ENCODE data around the gene SERPINA1. TPM values are rescaled to one million over a fixed set of nuclear protein-coding genes. Genes with fewer than 3 reads are reported as not detected.

Gene SERPINA1
- total and polyA plus RNA-seq, 4 donors, result 3.5 to 29.8 (median 20.4) TPM

DNA sequence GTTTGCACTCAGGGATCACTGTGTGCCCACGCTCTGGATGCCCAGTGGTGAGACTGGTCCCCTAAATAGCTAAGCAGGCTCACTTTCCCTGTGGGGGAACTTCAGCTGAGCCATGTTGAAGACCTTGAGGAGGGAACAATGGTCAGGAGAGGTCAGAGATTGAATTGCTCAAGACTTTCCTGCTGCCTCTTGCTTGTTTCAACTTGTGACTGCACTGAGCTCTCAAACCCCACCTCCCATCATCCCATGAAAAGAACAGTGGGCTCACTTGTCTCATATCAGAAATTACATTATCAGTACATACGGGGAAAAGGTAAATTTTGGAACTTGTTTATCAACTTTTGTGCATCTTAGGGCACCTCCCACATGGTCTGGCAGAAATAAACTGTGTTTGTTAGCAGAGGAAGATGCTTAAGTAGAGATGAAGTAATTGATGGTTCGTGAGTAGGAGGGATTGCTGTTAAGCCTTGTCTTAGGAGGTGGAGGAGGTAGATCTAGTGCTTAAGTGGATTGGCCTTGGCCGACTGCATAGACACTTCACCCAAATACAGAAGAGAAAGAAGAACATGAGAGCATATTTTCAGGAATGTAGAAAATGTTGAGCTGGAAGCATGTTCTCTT, 15.0 kb upstream of the SERPINA1 start:
- Histone ChIP-seq H3K27me3 (ENCODE audit: control insufficient read depth in 1 of 2, insufficient read depth in 2 of 2, low read length in 1 of 2) (no peaks in the 10 kb centered on the region), H3K27ac (ENCODE audit: low read depth in 1 of 2, low read length in 2 of 2) (no peak overlapping the region), H3K4me3 (ENCODE audit: low read length in 2 of 2) (no peak overlapping the region), H3K4me1 (ENCODE audit: control insufficient read depth in 1 of 2, insufficient read depth in 2 of 2, low read length in 2 of 2) (no peaks in the 10 kb centered on the region), H3K9me3 (ENCODE audit: control insufficient read depth, low read length) (no peaks in the 10 kb centered on the region), H3K36me3 (ENCODE audit: control insufficient read depth in 1 of 2, insufficient read depth in 2 of 2, low read length in 1 of 2) (no peaks in the 10 kb centered on the region)
- DNase-seq (no peak), ATAC-seq (ENCODE audit: low FRiP score) (no peak)
- 78% methylated on average over 4 of the region's 4 CpGs for WGBS, 2 donors
- intact Hi-C loops (cut with DNase I), result no loop called here

DNA sequence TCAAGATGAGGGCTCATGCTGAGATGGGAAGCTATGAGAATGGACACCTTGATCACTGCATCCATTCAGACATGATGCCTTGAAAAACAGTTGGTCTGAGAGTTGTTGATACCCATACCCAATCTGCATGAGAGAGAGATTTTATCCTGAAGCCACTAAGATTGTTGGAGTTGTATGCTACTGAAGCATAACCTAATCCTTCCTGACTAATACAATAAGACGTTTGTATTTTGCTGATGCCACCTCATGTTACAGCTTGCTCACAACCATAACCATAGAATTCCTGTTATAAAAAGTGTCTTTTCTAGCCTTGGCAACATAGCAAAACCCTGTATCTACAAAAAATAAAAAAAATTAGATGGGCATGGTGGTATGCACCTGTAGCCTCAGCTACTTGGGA, 12.7 kb upstream of the SERPINA1 start:
- intact Hi-C loops (cut with DNase I), result no loop called here
- DNase-seq, result no peak
- H3K9me3 ChIP-seq (ENCODE audit: control insufficient read depth, low read length), result no peaks in the 10 kb centered on the region
- H3K4me1 ChIP-seq (ENCODE audit: control insufficient read depth in 1 of 2, insufficient read depth in 2 of 2, low read length in 2 of 2), result no peaks in the 10 kb centered on the region
- no peak overlapping the region for H3K27ac ChIP-seq (ENCODE audit: low read depth in 1 of 2, low read length in 2 of 2)
- no peaks in the 10 kb centered on the region for H3K27me3 ChIP-seq (ENCODE audit: control insufficient read depth in 1 of 2, insufficient read depth in 2 of 2, low read length in 1 of 2)
- ATAC-seq (ENCODE audit: low FRiP score), result no peak
- H3K36me3 ChIP-seq (ENCODE audit: control insufficient read depth in 1 of 2, insufficient read depth in 2 of 2, low read length in 1 of 2), result no peaks in the 10 kb centered on the region
- no peak overlapping the region for H3K4me3 ChIP-seq (ENCODE audit: low read length in 2 of 2)
- 67 to 70% methylated on average over 1 of the region's 1 CpG for WGBS, 2 donors

DNA sequence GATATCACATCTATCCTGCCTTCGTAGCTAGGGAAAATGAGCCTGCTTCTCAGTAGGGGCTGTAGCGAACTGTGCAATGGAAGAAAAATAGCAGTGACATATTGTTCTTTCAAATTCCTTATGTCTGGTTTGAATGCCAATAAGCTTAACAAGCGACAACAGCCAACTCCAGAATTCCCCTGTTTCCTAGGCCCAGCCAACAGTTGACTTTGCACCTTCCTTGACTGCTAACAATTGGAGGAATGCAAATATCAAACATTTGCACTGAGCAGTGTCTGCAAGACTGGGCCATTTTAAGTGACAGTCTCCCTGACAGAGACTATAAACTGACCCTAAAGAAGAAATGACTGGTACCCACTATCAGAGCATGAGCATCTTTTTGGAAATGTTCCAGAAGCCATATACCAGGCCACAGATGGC, 12.0 kb upstream of the SERPINA1 start:
- intact Hi-C loops (cut with DNase I), result no loop called here
- Histone ChIP-seq H3K27me3 (ENCODE audit: control insufficient read depth in 1 of 2, insufficient read depth in 2 of 2, low read length in 1 of 2) (no peaks in the 10 kb centered on the region), H3K4me3 (ENCODE audit: low read length in 2 of 2) (no peak overlapping the region), H3K36me3 (ENCODE audit: control insufficient read depth in 1 of 2, insufficient read depth in 2 of 2, low read length in 1 of 2) (no peaks in the 10 kb centered on the region), H3K4me1 (ENCODE audit: control insufficient read depth in 1 of 2, insufficient read depth in 2 of 2, low read length in 2 of 2) (no peaks in the 10 kb centered on the region), H3K9me3 (ENCODE audit: control insufficient read depth, low read length) (no peaks in the 10 kb centered on the region), H3K27ac (ENCODE audit: low read depth in 1 of 2, low read length in 2 of 2) (no peak overlapping the region)
- ATAC-seq (ENCODE audit: low FRiP score) (no peak), DNase-seq (no peak)
- 2 to 9% methylated on average over 3 of the region's 3 CpGs for WGBS, 2 donors

DNA sequence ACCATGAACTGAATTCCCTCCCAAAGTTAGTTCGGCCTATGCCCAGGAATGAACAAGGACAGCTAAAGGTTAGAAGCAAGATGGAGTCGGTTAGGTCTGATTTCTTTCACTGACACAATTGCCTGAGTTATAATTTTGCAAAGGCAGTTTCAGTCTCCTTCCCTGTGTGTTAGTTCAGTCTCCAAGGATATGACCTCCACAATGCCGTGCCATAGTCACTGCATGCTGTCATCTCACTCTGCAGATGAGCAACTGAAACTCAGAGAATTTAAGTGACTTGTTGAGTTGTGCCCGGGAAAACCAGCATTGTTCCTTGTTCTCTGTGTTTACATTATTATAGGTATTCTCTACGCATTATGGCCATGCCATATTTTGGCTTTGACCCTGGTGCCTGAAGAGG, 10.1 kb upstream of the SERPINA1 start:
- DNase-seq (no peak), ATAC-seq (ENCODE audit: low FRiP score) (no peak)
- 94 to 96% methylated on average over 5 of the region's 5 CpGs for WGBS, 2 donors
- Histone ChIP-seq H3K27me3 (ENCODE audit: control insufficient read depth in 1 of 2, insufficient read depth in 2 of 2, low read length in 1 of 2) (no peaks in the 10 kb centered on the region), H3K4me1 (ENCODE audit: control insufficient read depth in 1 of 2, insufficient read depth in 2 of 2, low read length in 2 of 2) (no peaks in the 10 kb centered on the region), H3K4me3 (ENCODE audit: low read length in 2 of 2) (no peak overlapping the region), H3K36me3 (ENCODE audit: control insufficient read depth in 1 of 2, insufficient read depth in 2 of 2, low read length in 1 of 2) (no peaks in the 10 kb centered on the region), H3K27ac (ENCODE audit: low read depth in 1 of 2, low read length in 2 of 2) (no peak overlapping the region), H3K9me3 (ENCODE audit: control insufficient read depth, low read length) (no peaks in the 10 kb centered on the region)
- intact Hi-C loops (cut with DNase I), result no loop called here

DNA sequence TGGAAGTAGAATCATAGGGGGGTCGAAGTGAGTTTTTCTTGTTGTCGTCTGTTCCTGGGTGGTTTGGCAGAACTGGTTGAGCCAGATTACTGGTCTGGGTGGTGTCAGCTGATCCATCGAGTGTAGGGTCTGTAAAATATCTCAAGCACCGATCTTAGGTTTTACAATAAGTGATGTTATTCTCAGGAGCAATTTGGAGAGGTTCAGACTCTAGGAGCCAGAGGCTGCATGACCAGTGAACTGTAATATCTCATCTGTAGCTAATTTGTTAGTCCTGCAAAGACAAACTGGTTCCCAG, 9.7 kb upstream of the SERPINA1 start:
- WGBS, 2 donors, result 75 to 81% methylated on average over 4 of the region's 4 CpGs
- ATAC-seq (ENCODE audit: low FRiP score), result no peak
- H3K27me3 ChIP-seq (ENCODE audit: control insufficient read depth in 1 of 2, insufficient read depth in 2 of 2, low read length in 1 of 2), result no peaks in the 10 kb centered on the region

DNA sequence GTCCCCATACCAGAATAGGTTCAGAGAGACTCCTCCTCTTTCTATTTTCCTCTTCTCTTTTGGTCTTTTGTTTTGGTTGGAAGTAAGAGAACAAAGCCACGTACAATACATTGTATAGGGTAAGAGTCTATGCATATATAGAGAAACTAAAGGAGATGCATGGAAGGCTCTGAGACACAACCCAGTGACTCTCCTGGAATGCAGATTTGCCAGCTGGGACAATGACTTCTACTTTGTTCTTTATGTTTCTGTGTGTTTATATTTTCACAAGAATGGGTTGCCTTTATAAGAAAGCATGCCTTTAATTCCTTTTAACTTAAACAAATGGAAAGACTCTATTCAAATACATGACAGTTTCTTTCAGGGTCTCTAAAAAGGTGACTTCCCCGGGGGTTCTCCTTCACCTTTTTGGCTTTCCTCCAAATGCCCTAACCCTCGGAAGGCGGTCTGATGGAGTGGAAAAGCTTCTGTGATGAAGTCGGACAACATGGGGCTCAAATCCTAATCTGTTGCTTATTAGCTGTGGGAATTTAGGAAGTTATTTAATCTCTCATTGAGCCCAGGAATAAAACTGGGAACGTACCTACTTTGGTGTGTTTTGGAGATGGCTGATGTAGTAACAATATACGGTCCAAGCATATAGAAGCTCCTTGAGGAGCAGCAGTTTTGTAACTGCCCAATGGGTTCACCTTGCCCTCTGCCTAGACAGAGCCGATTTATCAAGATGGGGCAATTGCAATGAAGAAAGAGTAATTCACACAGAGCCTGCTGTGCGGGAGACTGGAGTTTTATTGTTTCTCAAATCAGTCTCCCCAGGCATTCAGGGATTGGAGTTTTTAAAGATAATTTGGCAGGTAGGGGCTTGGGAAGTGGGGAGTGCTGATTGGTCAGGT, 9.1 kb upstream of the SERPINA1 start:
- ATAC-seq (ENCODE audit: low FRiP score) (no peak), DNase-seq (no peak)
- H3K9me3 ChIP-seq (ENCODE audit: control insufficient read depth, low read length), result no peaks in the 10 kb centered on the region
- H3K4me1 ChIP-seq (ENCODE audit: control insufficient read depth in 1 of 2, insufficient read depth in 2 of 2, low read length in 2 of 2), result no peaks in the 10 kb centered on the region
- no peaks in the 10 kb centered on the region for H3K36me3 ChIP-seq (ENCODE audit: control insufficient read depth in 1 of 2, insufficient read depth in 2 of 2, low read length in 1 of 2)
- no peak overlapping the region for H3K4me3 ChIP-seq (ENCODE audit: low read length in 2 of 2)
- no peaks in the 10 kb centered on the region for H3K27me3 ChIP-seq (ENCODE audit: control insufficient read depth in 1 of 2, insufficient read depth in 2 of 2, low read length in 1 of 2)
- H3K27ac ChIP-seq (ENCODE audit: low read depth in 1 of 2, low read length in 2 of 2), result no peak overlapping the region
- intact Hi-C loops (cut with DNase I), result no loop called here
- 75 to 78% methylated on average over 9 of the region's 9 CpGs for WGBS, 2 donors

More for the DNA sequence above, 9.7 kb upstream of the SERPINA1 start:
- no peaks in the 10 kb centered on the region for H3K4me1 ChIP-seq (ENCODE audit: control insufficient read depth in 1 of 2, insufficient read depth in 2 of 2, low read length in 2 of 2)
- no peaks in the 10 kb centered on the region for H3K9me3 ChIP-seq (ENCODE audit: control insufficient read depth, low read length)
- intact Hi-C loops (cut with DNase I), result no loop called here
- DNase-seq, result no peak
- H3K36me3 ChIP-seq (ENCODE audit: control insufficient read depth in 1 of 2, insufficient read depth in 2 of 2, low read length in 1 of 2), result no peaks in the 10 kb centered on the region
- no peak overlapping the region for H3K27ac ChIP-seq (ENCODE audit: low read depth in 1 of 2, low read length in 2 of 2)
- H3K4me3 ChIP-seq (ENCODE audit: low read length in 2 of 2), result no peak overlapping the region

- Histone ChIP-seq H3K36me3 (ENCODE audit: control insufficient read depth in 1 of 2, insufficient read depth in 2 of 2, low read length in 1 of 2) (no peaks in the 10 kb centered on the region), H3K4me3 (ENCODE audit: low read length in 2 of 2) (no peak overlapping the region), H3K9me3 (ENCODE audit: control insufficient read depth, low read length) (no peaks in the 10 kb centered on the region), H3K27me3 (ENCODE audit: control insufficient read depth in 1 of 2, insufficient read depth in 2 of 2, low read length in 1 of 2) (no peaks in the 10 kb centered on the region), H3K4me1 (ENCODE audit: control insufficient read depth in 1 of 2, insufficient read depth in 2 of 2, low read length in 2 of 2) (no peaks in the 10 kb centered on the region), H3K27ac (ENCODE audit: low read depth in 1 of 2, low read length in 2 of 2) (no peak overlapping the region)
- intact Hi-C loops (cut with DNase I), result no loop called here
- ATAC-seq (ENCODE audit: low FRiP score) (no peak), DNase-seq (no peak)
Measured at GRCh38 chr14:94396628-94397225, 8.3 kb upstream of the SERPINA1 start.

GRCh38 chr14:94395888-94396574, 7.6 kb upstream of the SERPINA1 start:
- intact Hi-C loops (cut with DNase I), result no loop called here
- ATAC-seq (ENCODE audit: low FRiP score) (no peak), DNase-seq (no peak)
- WGBS, 2 donors, result 79 to 80% methylated on average over 5 of the region's 5 CpGs
- no peaks in the 10 kb centered on the region for H3K9me3 ChIP-seq (ENCODE audit: control insufficient read depth, low read length)
- no peaks in the 10 kb centered on the region for H3K4me1 ChIP-seq (ENCODE audit: control insufficient read depth in 1 of 2, insufficient read depth in 2 of 2, low read length in 2 of 2)
- H3K4me3 ChIP-seq (ENCODE audit: low read length in 2 of 2), result no peak overlapping the region
- H3K36me3 ChIP-seq (ENCODE audit: control insufficient read depth in 1 of 2, insufficient read depth in 2 of 2, low read length in 1 of 2), result no peaks in the 10 kb centered on the region
- no peaks in the 10 kb centered on the region for H3K27me3 ChIP-seq (ENCODE audit: control insufficient read depth in 1 of 2, insufficient read depth in 2 of 2, low read length in 1 of 2)
- no peak overlapping the region for H3K27ac ChIP-seq (ENCODE audit: low read depth in 1 of 2, low read length in 2 of 2)
